ENCODE data around the gene CYP24A1.

The CYP24A1 gene

DNA sequence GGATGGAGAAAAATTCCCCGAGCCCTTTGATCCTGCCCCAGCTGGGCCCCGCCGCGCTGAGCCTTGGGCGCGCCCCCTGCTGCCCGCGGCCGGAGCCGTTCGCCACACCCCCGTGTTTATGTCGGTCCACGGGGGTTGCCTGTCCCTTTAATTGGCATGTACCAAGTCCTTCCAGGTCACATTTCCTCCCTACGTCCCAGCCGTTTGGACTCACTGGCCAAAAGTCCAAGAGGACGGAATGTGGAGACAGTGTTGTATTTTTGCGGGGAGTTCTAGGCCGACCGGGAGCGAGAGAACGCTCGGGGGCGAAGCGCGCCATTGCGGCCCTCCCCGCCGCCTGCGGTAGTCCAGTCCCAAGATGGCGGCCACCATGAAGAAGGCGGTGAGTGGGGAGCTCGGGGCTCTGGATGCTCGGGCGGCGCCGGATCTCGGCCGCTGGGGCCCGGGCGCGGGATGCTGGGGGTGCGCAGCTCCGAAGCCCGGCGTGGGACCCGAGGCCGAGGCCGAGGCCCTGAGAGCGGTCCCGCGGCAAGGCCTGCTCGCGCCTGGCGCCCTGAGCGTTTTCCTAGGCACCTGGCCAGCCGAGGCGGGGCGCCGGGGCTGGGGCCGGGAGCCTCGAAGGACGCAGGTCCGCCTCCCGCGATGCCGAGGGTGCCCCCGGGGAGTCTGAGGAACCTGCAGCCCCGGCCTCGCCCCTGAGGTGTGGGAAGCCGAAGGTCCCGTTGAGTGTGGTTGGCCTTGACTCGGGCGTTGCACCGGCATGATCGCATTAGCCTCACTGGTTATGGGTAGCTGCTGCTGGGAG is 34.2 kb upstream of the CYP24A1 start, which contains the start of gene PFDN4:
Gene PFDN4, plus strand, starts transcription at position 345 of the 805 bp plus-strand sequence. Its CDS starts 14 bp downstream, at position 359.
- ATAC-seq (peak; percentile 94), DNase-seq (ENCODE audit: low spot score in 2 of 2) (peak; percentile 79 to 92)
- no peaks in the 10 kb centered on the region for H3K9me3 Mint-ChIP-seq
- H3K36me3 Mint-ChIP-seq: peaks cover 6% of the 10 kb centered on the region
- H3K4me1 Mint-ChIP-seq: peaks cover 38% of the 10 kb centered on the region
- H3K4me3 Mint-ChIP-seq: peak within 1 kb of the TSS; percentile 76
- peak within 1 kb of the TSS; percentile 100 for H3K27ac Mint-ChIP-seq

- H3K36me3 Mint-ChIP-seq: peaks cover 6% of the 10 kb centered on the region
Measured at GRCh38 chr20:54207053-54207742, 33.4 kb upstream of the CYP24A1 start.

GRCh38 chr20:54205450-54205849 is 31.7 kb upstream of the CYP24A1 start:
- H3K4me3 Mint-ChIP-seq: no peak overlapping the region
- ATAC-seq (no peak), DNase-seq (ENCODE audit: low spot score in 2 of 2) (no peak)
- H3K27ac Mint-ChIP-seq: no peak overlapping the region
- peaks cover 34% of the 10 kb centered on the region for H3K4me1 Mint-ChIP-seq
- H3K9me3 Mint-ChIP-seq: no peaks in the 10 kb centered on the region
- H3K36me3 Mint-ChIP-seq: peaks cover 6% of the 10 kb centered on the region

More at GRCh38 chr20:54207053-54207742, 33.4 kb upstream of the CYP24A1 start:
- H3K4me1 Mint-ChIP-seq: peaks cover 38% of the 10 kb centered on the region
- H3K9me3 Mint-ChIP-seq: no peaks in the 10 kb centered on the region
- H3K27ac Mint-ChIP-seq: peak overlapping the region; percentile 100
- ATAC-seq (no peak), DNase-seq (ENCODE audit: low spot score in 2 of 2) (no peak)
- H3K4me3 Mint-ChIP-seq: peak overlapping the region; percentile 76

DNA sequence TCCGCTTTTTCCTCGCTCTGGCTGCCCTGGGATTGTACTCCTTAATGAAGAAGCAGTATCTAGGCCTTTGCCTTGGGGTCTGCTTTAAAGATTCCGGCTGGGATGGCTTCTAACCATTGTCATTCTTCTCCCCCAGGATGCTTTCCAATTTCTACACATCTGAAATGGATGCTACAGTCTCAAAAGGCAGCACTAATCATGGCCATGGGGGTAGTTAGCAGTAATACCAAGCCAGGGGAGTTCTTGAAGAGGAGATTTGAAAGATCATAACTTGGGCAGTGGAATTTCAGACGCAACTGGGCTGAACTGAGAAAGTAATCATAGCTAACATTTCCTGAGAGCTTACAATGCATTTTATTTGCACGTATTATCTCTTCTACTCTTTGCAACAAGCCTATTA is 30.7 kb upstream of the CYP24A1 start:
- Mint-ChIP-seq H3K4me3 (no peak overlapping the region), H3K36me3 (peaks cover 6% of the 10 kb centered on the region), H3K27ac (no peak overlapping the region), H3K9me3 (no peaks in the 10 kb centered on the region), H3K4me1 (peaks cover 24% of the 10 kb centered on the region)
- ATAC-seq: no peak
- no peak for DNase-seq (ENCODE audit: low spot score in 2 of 2)

- Mint-ChIP-seq H3K36me3 (peaks cover 6% of the 10 kb centered on the region), H3K9me3 (no peaks in the 10 kb centered on the region), H3K4me1 (peaks cover 20% of the 10 kb centered on the region), H3K4me3 (no peak overlapping the region), H3K27ac (no peak overlapping the region)
- DNase-seq (ENCODE audit: low spot score in 2 of 2): no peak
- no peak for ATAC-seq
Measured at GRCh38 chr20:54204063-54204462, 30.3 kb upstream of the CYP24A1 start.

- peaks cover 14% of the 10 kb centered on the region for H3K4me1 Mint-ChIP-seq
- H3K9me3 Mint-ChIP-seq: no peaks in the 10 kb centered on the region
- ATAC-seq (no peak), DNase-seq (ENCODE audit: low spot score in 2 of 2) (no peak)
- H3K36me3 Mint-ChIP-seq: peaks cover 1% of the 10 kb centered on the region
- no peak overlapping the region for H3K4me3 Mint-ChIP-seq
- no peak overlapping the region for H3K27ac Mint-ChIP-seq
Measured at GRCh38 chr20:54203281-54203680, 29.5 kb upstream of the CYP24A1 start.

DNA sequence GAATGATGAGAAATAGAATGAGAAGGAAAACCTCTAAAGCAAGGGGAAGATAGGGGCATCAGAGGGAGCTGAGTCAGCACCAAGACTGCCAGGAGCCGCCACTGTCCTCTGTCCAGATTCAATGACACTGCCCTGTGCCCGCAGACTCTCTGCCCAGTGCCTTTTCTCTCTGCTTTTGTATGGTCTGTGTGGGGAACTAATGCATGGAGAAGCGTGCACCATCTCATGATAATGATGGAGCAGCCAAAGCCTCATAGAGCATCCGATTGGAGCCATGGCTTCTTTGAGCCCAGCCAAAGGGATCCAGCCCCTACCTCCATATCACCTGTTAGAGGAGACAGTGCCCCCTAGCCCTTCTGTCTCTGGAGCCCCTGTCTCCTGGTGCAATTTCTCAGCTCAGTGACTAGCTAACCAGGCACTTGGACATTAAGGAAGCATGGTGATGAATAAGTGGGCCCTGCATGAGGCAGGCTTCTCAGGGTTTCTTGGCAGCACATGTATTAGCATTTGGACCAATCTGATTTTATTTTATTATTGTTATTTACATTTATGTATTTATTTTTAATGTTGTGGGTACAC is 27.6 kb upstream of the CYP24A1 start:
- H3K9me3 Mint-ChIP-seq: no peaks in the 10 kb centered on the region
- no peak for ATAC-seq
- H3K4me1 Mint-ChIP-seq: peaks cover 14% of the 10 kb centered on the region
- no peaks in the 10 kb centered on the region for H3K36me3 Mint-ChIP-seq
- no peak overlapping the region for H3K4me3 Mint-ChIP-seq
- H3K27ac Mint-ChIP-seq: no peak overlapping the region
- no peak for DNase-seq (ENCODE audit: low spot score in 2 of 2)

DNA sequence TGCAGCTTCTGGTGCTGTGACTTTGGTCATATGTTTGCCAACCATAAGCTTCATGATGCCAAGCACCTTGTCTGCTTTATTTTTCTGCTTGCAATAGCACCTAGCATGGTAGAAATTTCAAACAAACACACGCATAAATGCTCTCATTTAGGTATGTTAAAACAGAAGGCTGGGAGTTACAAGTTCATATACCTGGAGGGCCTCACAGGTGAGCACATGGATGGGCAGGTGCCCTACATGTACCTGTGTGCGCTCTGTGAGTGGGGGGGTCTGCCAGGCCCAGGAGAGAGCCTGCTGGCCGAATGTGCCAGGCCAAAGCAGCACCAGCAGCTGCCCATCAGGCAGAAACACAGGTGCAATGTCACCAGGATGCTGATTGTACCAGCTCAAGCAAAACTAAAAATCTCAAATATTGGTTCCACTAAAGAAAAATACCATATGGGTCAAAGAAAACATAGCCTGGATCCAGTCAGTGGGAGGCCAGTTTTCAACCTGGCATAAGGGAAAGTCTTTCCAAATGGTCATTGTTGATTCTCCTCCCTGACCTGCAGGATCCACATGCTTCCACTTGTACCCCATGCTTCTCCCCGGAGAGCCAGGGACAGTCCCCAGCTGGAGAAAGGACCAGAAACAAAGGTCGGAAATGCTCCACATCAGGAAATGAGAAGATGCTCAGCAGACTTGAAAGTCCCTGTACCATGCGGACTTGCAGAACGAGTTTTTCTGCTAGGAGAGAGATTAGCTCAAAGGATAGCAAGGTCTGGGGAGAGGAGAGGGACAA is 26.9 kb upstream of the CYP24A1 start:
- Mint-ChIP-seq H3K9me3 (no peaks in the 10 kb centered on the region), H3K4me3 (no peak overlapping the region), H3K4me1 (peaks cover 7% of the 10 kb centered on the region), H3K36me3 (no peaks in the 10 kb centered on the region), H3K27ac (no peak overlapping the region)
- DNase-seq (ENCODE audit: low spot score in 2 of 2) (no peak), ATAC-seq (no peak)

DNA sequence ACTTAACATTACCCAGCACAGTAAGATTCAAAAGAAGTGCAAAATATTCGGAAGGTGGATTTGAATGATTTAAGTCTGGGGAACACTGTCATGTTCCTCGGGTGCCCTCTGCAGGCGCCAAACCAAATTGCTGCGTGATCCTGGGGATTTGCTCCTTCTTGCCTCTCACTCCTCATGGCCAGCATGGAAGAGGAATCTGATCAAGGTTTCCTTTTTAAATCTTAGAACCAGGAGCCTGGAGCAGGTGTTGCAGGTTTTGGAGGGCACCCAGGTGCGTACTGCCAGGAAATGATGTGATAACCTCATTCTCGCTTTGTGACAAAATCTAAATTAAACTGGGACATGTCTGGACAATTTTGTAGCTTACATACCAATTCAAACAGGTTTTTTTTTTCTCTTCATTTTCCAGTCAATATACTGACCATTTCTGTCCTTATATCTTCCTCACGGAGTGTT is 26.0 kb upstream of the CYP24A1 start:
- no peak overlapping the region for H3K27ac Mint-ChIP-seq
- H3K36me3 Mint-ChIP-seq: no peaks in the 10 kb centered on the region
- H3K4me3 Mint-ChIP-seq: no peak overlapping the region
- ATAC-seq: peak; percentile 54
- H3K4me1 Mint-ChIP-seq: no peaks in the 10 kb centered on the region
- no peaks in the 10 kb centered on the region for H3K9me3 Mint-ChIP-seq
- peak; percentile 53 to 86 for DNase-seq (ENCODE audit: low spot score in 2 of 2)

GRCh38 chr20:54199283-54199682 is 25.5 kb upstream of the CYP24A1 start:
- H3K4me1 Mint-ChIP-seq: no peaks in the 10 kb centered on the region

GRCh38 chr20:54197621-54198604 is 24.1 kb upstream of the CYP24A1 start:
- Mint-ChIP-seq H3K9me3 (no peaks in the 10 kb centered on the region), H3K4me1 (no peaks in the 10 kb centered on the region), H3K4me3 (no peak overlapping the region), H3K27ac (no peak overlapping the region), H3K36me3 (no peaks in the 10 kb centered on the region)
- ATAC-seq (no peak), DNase-seq (ENCODE audit: low spot score in 2 of 2) (no peak)

More at GRCh38 chr20:54199283-54199682, 25.5 kb upstream of the CYP24A1 start:
- no peak for ATAC-seq
- H3K27ac Mint-ChIP-seq: no peak overlapping the region
- no peaks in the 10 kb centered on the region for H3K9me3 Mint-ChIP-seq
- no peaks in the 10 kb centered on the region for H3K36me3 Mint-ChIP-seq
- DNase-seq (ENCODE audit: low spot score in 2 of 2): no peak
- H3K4me3 Mint-ChIP-seq: no peak overlapping the region

DNA sequence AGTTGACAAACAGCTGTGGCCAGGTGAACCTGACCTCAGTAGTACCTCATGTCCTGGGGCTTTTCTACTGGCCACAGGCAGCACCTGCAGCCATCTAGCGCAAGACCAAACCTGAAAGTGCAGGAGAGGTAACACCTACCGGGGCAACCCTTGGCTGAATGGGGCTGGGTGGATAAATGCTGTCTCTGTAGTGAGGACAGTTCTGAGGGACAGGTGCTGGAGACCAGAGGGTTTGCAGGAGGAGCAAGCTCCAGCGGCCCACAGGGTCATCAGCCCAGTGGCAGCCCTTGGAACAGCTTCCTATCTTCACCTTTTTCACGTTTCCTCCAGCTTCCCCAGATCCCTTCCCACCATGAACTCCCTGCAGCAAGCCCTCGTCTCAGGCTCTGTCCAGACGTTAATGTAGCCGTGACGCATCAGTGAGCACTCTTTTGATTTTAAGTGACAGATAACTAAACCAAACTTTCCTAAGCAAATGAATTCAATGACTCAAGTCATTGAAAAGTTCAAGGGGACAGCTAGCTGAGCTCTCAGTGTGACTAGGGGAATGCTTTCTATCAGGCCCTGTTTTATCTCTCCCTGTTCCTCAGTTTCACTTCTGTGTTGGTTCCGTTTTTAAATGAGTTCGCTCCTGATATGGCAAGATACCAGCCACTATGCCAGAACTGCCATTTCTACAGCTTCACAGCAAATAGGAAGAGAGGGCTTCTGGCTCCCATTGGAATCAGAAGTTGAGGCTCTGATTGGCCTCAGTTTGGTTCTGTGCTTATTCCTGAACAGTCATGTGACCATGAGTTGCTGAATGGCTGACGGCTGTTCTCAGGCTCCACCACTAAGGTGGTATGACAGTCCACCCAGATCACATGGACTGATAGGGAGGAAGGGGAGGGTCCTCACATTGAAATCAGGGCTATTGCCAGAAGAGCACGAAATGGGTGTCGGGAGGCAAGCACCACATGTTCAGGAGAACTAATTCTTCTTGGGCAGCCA is 22.0 kb upstream of the CYP24A1 start:
- H3K4me1 Mint-ChIP-seq: no peaks in the 10 kb centered on the region
- H3K9me3 Mint-ChIP-seq: no peaks in the 10 kb centered on the region
- no peak overlapping the region for H3K4me3 Mint-ChIP-seq
- H3K27ac Mint-ChIP-seq: no peak overlapping the region
- ATAC-seq (no peak), DNase-seq (ENCODE audit: low spot score in 2 of 2) (no peak)
- no peaks in the 10 kb centered on the region for H3K36me3 Mint-ChIP-seq

DNA sequence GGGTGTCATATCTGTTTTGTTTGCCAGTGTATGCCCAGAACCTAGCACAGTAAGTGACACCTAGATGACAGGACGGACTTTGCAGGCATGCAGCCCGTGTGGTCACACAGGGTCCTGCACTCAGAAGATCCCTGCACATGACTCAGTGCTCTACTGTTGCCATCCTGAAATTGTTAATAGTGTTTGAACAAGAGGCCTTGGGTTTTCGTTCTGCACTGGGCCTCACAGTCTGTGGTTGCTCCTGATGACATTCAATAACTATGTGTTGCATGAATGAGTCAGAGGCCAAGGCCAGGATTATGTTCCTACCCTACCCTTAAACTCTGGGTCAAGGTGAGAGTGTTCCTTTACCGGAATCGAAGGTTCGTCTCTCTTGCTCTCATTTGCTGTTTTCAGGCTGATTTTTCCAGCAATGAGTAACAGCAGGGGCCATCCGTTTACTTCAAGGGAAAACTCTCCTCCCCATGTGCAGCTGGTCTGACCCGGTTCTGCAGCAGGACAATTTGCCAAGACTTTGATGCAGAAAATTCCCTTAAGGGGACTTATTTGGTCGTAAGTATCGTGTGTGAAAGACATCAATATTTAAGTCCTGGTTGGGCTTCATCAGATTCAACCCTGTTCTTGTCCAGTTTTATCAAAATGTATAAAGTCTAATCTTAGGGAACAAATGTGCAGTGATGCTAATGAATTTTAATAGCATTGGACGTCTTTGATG is 21.1 kb upstream of the CYP24A1 start:
- Mint-ChIP-seq H3K9me3 (no peaks in the 10 kb centered on the region), H3K27ac (no peak overlapping the region), H3K36me3 (no peaks in the 10 kb centered on the region), H3K4me3 (no peak overlapping the region), H3K4me1 (no peaks in the 10 kb centered on the region)
- DNase-seq (ENCODE audit: low spot score in 2 of 2) (no peak), ATAC-seq (peak; percentile 43)

Measured in stimulated activated effector memory CD8-positive, alpha-beta T cell treated with anti-CD3 and anti-CD28 coated beads, Interleukin-12 subunit alpha, Interleukin-12 subunit beta, amount 100 ng/mL, for 72 hours (primary cell).